Transverse colon (tissue), 4 donors: ENCODE data around the gene PLEKHA1.

Experiments used
- CTCF ChIP-seq, 5 experiments: fragments of 200-600 bp in 3 of 5; fragments of 450-650 bp in 2 of 5; sonication (generic) in 3 of 5; IDR thresholded peaks; 1 replicate in 2 of 5; 2 replicates in 3 of 5; pipeline ENCODE4 v1.5.1; 2016 to 2017; ENCODE audit warnings: antibody characterized with exemption in 5 of 5, inconsistent platforms in 3 of 5, mild to moderate bottlenecking in 2 of 5, moderate library complexity in 1 of 5
- POLR2AphosphoS5 ChIP-seq, 3 donors: sonication (generic); formaldehyde crosslinking; IDR thresholded peaks; one replicate each; pipeline ENCODE4 v1.6.1; 2016; ENCODE audit warnings: antibody characterized with exemption in 3 of 3

DNA sequence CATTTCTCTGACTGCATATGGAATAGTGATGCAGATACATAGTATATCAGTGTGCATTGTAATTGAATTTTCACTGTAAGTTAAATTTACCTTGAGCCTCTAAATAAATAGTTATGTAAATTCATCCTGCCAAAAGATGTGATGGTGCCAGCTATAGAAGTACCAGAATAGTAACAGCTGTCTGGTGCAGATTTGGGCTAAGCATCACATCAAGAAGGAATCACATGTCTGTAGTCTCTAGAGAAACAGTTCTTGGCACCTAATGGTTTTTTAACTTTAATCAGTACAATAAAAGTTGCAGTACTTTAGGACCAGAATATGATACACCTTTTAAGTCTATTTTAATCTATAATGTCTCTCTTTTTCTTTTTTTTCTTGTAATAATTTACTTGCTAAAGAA, 17.4 kb downstream of the PLEKHA1 start:
- TF ChIP-seq POLR2AphosphoS5 (IDR thresholded peaks at IDR 0.05) = no peak
- no peak for TF ChIP-seq CTCF (IDR thresholded peaks at IDR 0.05)
